Hematopoietic multipotent progenitor cell (in vitro differentiated cells): ENCODE results near the gene RNU1-1. TPM values are rescaled to one million over a fixed set of nuclear protein-coding genes. Genes with fewer than 3 reads are reported as not detected.
"Not testable (repeated sequence)": the region's sequence is repeated elsewhere in the genome, so short reads cannot be mapped to it uniquely, and the experiment has no call there.

ENCODE experiments used
- DNase-seq, 3 donors: peaks; one replicate each; pipeline ENCODE4 v3.0.0-alpha.2; 2011 to 2015; ENCODE audit warnings: low read depth in 2 of 3, low spot score in 2 of 3
- total RNA-seq: library from RNA; depleted of rRNA; stranded (reverse); fragments of >200 nt; gene quantifications from one replicate; pipeline ENCODE4 v1.2.3, GENCODE V29; 2012

The RNU1-1 gene
- total RNA-seq, 1 donor, result under 0.01 TPM

- DNase-seq, result not testable (repeated sequence)
These were observed 16.0 kb downstream of the RNU1-1 start for GRCh38 chr1:16498047-16498446.

GRCh38 chr1:16497474-16497904, 16.6 kb downstream of the RNU1-1 start:
- peak in 1 of 3 donors; percentile 21 for DNase-seq

GRCh38 chr1:16493731-16494130, 20.4 kb downstream of the RNU1-1 start:
- not testable (repeated sequence) for DNase-seq

GRCh38 chr1:16492937-16493336, 21.1 kb downstream of the RNU1-1 start:
- DNase-seq, result not testable (repeated sequence)

- no peak for DNase-seq
These were observed 22.9 kb downstream of the RNU1-1 start for GRCh38 chr1:16491056-16491675.

- DNase-seq, result not testable (repeated sequence)
These were observed 24.7 kb downstream of the RNU1-1 start for GRCh38 chr1:16489195-16489880.

GRCh38 chr1:16487011-16487410, 27.1 kb downstream of the RNU1-1 start:
- not testable (repeated sequence) for DNase-seq

GRCh38 chr1:16486316-16486715, 27.8 kb downstream of the RNU1-1 start:
- not testable (repeated sequence) for DNase-seq

- DNase-seq, result no peak
These were observed 29.2 kb downstream of the RNU1-1 start for GRCh38 chr1:16484931-16485330.

- no peak for DNase-seq
These were observed 29.6 kb downstream of the RNU1-1 start for GRCh38 chr1:16484501-16484835.

- DNase-seq, result not testable (repeated sequence)
These were observed 30.2 kb downstream of the RNU1-1 start for GRCh38 chr1:16483639-16484500.

GRCh38 chr1:16483146-16483545, 30.9 kb downstream of the RNU1-1 start:
- DNase-seq, result not testable (repeated sequence)

- no peak for DNase-seq
These were observed 36.0 kb downstream of the RNU1-1 start for GRCh38 chr1:16478091-16478490.

- not testable (repeated sequence) for DNase-seq
These were observed 38.0 kb downstream of the RNU1-1 start for GRCh38 chr1:16475771-16476770.

GRCh38 chr1:16474891-16475290, 39.2 kb downstream of the RNU1-1 start:
- DNase-seq, result peak in 2 of 3 donors; percentile 9 to 17

- no peak for DNase-seq
These were observed 39.8 kb downstream of the RNU1-1 start for GRCh38 chr1:16474166-16474800.

- DNase-seq, result no peak
These were observed 45.5 kb downstream of the RNU1-1 start for GRCh38 chr1:16468558-16468957.

- no peak for DNase-seq
These were observed 49.0 kb downstream of the RNU1-1 start for GRCh38 chr1:16464917-16465625.
